Naive thymus-derived CD4-positive, alpha-beta T cell (primary cell): Measurements from ENCODE around the gene DNAJA2. TPM values are rescaled to one million over a fixed set of nuclear protein-coding genes. Genes with fewer than 3 reads are reported as not detected.

Experiments used
- polyA plus RNA-seq, 2 donors: library from polyadenylated mRNA; unstranded; fragments of 300-500 nt; fragmentation: Illumina TruSeq; gene quantifications; one replicate each; pipeline ENCODE4 v1.2.3, GENCODE V29; 2021
- total RNA-seq, 6 experiments: library from RNA in 5 of 6; stranded (reverse) in 5 of 6; gene quantifications; 1 replicate in 5 of 6; 2 replicates in 1 of 6; pipeline ENCODE4 v1.2.3 and lab custom pipeline; 2021 to 2026

DNAJA2 gene
- total and polyA plus RNA-seq, 7 experiments from 2014 or later, result 59.4 to 98.2 (median 66.1) TPM

Other genes starting within 250 kb of the DNAJA2 start
- under 1 TPM in 2 of 5 experiments, not detected in 3; 0.20 to 0.42 TPM for gene MYLK3, start 225.3 kb downstream of the DNAJA2 start, total RNA-seq
- gene MYLK3, start 225.3 kb downstream of the DNAJA2 start, polyA plus RNA-seq, result not detected
- gene C16orf87, start 142.5 kb downstream of the DNAJA2 start, total RNA-seq, result 10 to 100 TPM in 3 of 5 experiments, 1 to 10 TPM in 2; 5.6 to 14.0 (median 12.7) TPM
- 1 to 10 TPM; 5.3 to 8.8 TPM for gene C16orf87, start 142.5 kb downstream of the DNAJA2 start, polyA plus RNA-seq
- gene GPT2, start 89.3 kb downstream of the DNAJA2 start, total RNA-seq, result 1 to 10 TPM in 2 of 5 experiments, under 1 TPM in 3; 0.40 to 7.7 (median 0.73) TPM
- under 1 TPM; 0.40 to 0.64 TPM for gene GPT2, start 89.3 kb downstream of the DNAJA2 start, polyA plus RNA-seq
- gene NETO2, start 170.3 kb upstream of the DNAJA2 start, total RNA-seq, result 1 to 10 TPM in 2 of 5 experiments, under 1 TPM in 3; 0.27 to 8.1 (median 0.46) TPM
- under 1 TPM in 1 of 2 donors, not detected in 1; 0.25 TPM for gene NETO2, start 170.3 kb upstream of the DNAJA2 start, polyA plus RNA-seq